Gastroesophageal sphincter (tissue), 3 donors: ENCODE data around the gene EHMT2.

Experiments used
- CTCF ChIP-seq, 4 experiments: fragments of 200-600 bp in 2 of 4; fragments of 450-650 bp in 2 of 4; sonication (generic) in 1 of 4; IDR thresholded peaks; one replicate each; pipeline ENCODE4 v1.5.1; 2017 to 2019; ENCODE audit warnings: antibody characterized with exemption in 4 of 4, mild to moderate bottlenecking in 2 of 4, moderate library complexity in 2 of 4
- EP300 ChIP-seq: sonication (generic); formaldehyde crosslinking; IDR thresholded peaks from one replicate; pipeline ENCODE4 v1.6.1; 2017; ENCODE audit warnings: antibody characterized with exemption, mild to moderate bottlenecking
- POLR2A ChIP-seq, 2 donors: fragments of 450-650 bp; IDR thresholded peaks; one replicate each; pipeline ENCODE4 v1.6.1; 2017; ENCODE audit warnings: antibody characterized with exemption in 2 of 2, mild to moderate bottlenecking in 2 of 2, moderate library complexity in 1 of 2
- POLR2AphosphoS5 ChIP-seq: sonication (generic); formaldehyde crosslinking; IDR thresholded peaks from one replicate; pipeline ENCODE4 v1.6.1; 2017; ENCODE audit warnings: antibody characterized with exemption

GRCh38 chr6:31892821-31893220, 4.7 kb downstream of the EHMT2 start:
- TF ChIP-seq CTCF (IDR thresholded peaks at IDR 0.05), result no peak
- no peak for TF ChIP-seq POLR2A (IDR thresholded peaks at IDR 0.05)
- no peak for TF ChIP-seq POLR2AphosphoS5
- TF ChIP-seq EP300, result no peak
